SH-SY5Y (cell line): ENCODE data around the gene VAC14.

Experiments
- GATA2 ChIP-seq: IDR thresholded peaks from 2 replicates; pipeline ENCODE4 v1.6.1; 2011; ENCODE audit warnings: mild to moderate bottlenecking, low read depth, low read length
- GATA3 ChIP-seq: IDR thresholded peaks from 2 replicates; pipeline ENCODE4 v1.6.1; 2011; ENCODE audit warnings: low read depth, mild to moderate bottlenecking, low read length, moderate library complexity

DNA sequence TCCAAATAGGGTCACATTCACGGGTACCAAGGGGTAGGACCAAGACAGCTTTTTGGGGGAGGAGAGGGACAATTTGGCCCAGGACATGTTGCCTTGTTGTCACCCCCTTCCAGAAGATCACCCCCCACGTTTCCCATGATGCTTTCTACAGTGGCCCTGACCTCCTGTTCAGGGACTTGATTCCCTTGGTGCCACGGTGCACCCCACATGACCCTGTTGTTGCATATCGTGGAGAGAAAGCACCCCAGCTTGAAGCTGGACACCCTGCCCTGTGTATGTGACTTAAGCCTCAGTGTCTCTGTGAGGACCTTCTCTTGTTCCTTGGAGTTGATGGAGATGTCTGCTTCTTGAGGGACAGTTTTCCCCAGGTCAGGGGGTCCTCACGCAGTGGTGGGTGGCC lies 142.0 kb downstream of the VAC14 start:
- TF ChIP-seq GATA3 (no peak), GATA2 (no peak)
